ENCODE data around the gene GPR107. TPM values are rescaled to one million over a fixed set of nuclear protein-coding genes. Genes with fewer than 3 reads are reported as not detected.

GPR107 gene
- total and polyA plus RNA-seq, 12 donors: 8.9 to 45.9 (median 30.8) TPM

DNA sequence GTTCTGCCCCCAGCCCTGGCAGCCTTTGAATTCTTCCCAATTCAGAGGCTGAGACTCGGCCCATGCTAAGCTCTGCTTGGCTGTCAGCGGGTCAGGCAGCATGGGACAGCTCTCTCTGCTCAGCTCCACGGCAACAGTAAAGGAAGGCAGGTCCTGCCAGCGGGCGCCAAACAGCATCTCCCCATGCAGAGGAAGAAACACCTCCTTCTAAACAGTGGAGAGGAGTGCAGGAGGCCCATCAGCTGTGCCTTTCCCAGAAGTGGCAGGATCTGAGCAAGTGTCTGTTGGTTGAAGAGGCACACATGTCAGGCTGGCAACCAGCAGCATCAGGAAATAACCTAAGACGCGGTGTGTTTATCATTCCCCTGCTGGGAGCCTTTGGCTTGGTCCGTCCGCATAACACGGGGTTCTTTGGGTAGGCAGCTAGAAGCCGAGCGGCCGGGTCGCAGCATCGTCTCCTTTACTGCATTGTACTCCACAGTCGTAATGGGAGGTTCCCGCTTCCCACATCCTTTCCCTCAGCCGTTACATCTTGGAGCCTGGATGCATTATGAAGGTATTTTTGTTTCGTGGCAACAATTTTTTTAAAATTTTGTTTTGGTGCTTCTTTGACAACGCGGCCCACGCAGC lies 75.8 kb downstream of the GPR107 start:
- intact Hi-C loops (cut with DNase I): no loop called here
- WGBS, 4 donors: 88 to 96% (median 91%) methylated on average over 14 to 22 of the region's 22 CpGs
- DNase-seq: no peak
- peaks cover 0 to 15% of the 10 kb centered on the region in 2 donors for H3K4me1 ChIP-seq (replicated peaks in 1 of 2)
- peaks cover 0 to 25% of the 10 kb centered on the region in 2 donors for H3K36me3 ChIP-seq (replicated peaks in 1 of 2)
- H3K9me3 ChIP-seq (replicated peaks in 1 of 3): no peaks in the 10 kb centered on the region
- no peak for TF ChIP-seq POLR2A (IDR thresholded peaks at IDR 0.05)
- TF ChIP-seq, protein P1, sequence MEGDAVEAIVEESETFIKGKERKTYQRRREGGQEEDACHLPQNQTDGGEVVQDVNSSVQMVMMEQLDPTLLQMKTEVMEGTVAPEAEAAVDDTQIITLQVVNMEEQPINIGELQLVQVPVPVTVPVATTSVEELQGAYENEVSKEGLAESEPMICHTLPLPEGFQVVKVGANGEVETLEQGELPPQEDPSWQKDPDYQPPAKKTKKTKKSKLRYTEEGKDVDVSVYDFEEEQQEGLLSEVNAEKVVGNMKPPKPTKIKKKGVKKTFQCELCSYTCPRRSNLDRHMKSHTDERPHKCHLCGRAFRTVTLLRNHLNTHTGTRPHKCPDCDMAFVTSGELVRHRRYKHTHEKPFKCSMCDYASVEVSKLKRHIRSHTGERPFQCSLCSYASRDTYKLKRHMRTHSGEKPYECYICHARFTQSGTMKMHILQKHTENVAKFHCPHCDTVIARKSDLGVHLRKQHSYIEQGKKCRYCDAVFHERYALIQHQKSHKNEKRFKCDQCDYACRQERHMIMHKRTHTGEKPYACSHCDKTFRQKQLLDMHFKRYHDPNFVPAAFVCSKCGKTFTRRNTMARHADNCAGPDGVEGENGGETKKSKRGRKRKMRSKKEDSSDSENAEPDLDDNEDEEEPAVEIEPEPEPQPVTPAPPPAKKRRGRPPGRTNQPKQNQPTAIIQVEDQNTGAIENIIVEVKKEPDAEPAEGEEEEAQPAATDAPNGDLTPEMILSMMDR (IDR thresholded peaks at IDR 0.05): no peak
- H3K4me3 ChIP-seq: no peak overlapping the region
- peak overlapping the region in 3 of 5 donors; percentile 24 to 83 (median 79) for H3K27ac ChIP-seq
- no peaks in the 10 kb centered on the region for H3K27me3 ChIP-seq

DNA sequence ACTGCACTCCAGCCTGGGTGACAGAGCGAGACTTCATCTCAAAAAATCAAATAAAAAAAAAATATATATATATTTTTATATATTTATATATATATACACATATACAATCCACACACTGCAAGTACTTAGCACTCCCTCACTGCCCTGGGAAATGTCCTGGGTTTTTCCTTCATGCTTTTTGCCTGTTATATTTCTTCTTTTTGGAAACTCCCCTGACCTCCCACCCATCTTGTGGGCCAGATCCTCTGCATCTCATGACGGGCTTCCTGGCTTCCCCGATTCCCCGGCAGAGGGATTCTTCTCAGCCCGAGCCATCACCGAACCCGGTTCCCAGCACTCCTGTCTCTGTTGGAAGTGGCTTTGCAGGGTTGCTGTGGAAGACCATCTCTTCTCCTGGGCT lies 79.0 kb downstream of the GPR107 start:
- Histone ChIP-seq H3K9me3 (replicated peaks in 1 of 3) (no peaks in the 10 kb centered on the region), H3K36me3 (replicated peaks in 1 of 2) (peaks cover 0 to 27% of the 10 kb centered on the region in 2 donors), H3K27ac (no peak overlapping the region), H3K4me1 (replicated peaks in 1 of 2) (peaks cover 0 to 17% of the 10 kb centered on the region in 2 donors), H3K4me3 (no peak overlapping the region), H3K27me3 (no peaks in the 10 kb centered on the region)
- WGBS, 4 donors: 93 to 97% (median 96%) methylated on average over 7 of the region's 7 CpGs
- TF ChIP-seq POLR2A (IDR thresholded peaks at IDR 0.05): no peak
- TF ChIP-seq, protein P1 (IDR thresholded peaks at IDR 0.05): no peak
- DNase-seq: no peak
- intact Hi-C loops (cut with DNase I): no loop called here

DNA sequence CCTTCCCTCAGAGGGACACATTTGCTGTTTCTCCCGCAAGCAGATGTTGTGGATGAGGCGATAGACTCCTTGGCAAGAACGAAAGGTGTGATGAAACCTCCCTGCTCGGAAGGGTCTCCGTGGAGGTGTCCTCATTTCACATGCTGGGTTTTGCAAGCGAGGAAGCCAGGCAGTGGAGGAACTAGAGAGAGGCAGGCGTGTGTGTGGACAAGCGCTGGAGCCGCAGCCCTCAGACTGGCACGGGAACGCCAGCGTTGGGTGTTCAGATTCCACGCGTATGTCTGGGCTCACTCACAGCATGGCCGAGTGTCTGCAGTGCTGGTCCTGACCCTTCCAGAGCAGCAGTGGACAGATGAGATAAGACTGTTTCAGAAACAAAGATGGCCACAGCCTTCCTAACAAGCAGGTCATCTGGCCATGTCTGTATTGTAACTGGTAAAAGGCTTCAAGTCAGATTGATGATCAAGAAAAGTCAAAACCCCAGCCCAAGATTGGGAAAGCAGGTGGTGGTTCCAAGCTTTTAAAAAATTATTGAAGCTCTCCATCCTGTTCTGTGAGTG lies 83.5 kb downstream of the GPR107 start:
- no peak for DNase-seq
- no peak for TF ChIP-seq POLR2A (IDR thresholded peaks at IDR 0.05)
- TF ChIP-seq, protein P1 (IDR thresholded peaks at IDR 0.05): no peak
- Histone ChIP-seq H3K27me3 (no peaks in the 10 kb centered on the region), H3K36me3 (replicated peaks in 1 of 2) (peaks cover 0 to 4% of the 10 kb centered on the region in 2 donors), H3K4me1 (replicated peaks in 1 of 2) (peaks cover 6 to 18% of the 10 kb centered on the region in 2 donors), H3K4me3 (no peak overlapping the region), H3K9me3 (replicated peaks in 1 of 3) (no peaks in the 10 kb centered on the region), H3K27ac (peak overlapping the region in 1 of 5 donors; percentile 88)
- intact Hi-C loops (cut with DNase I): no loop called here
- 89 to 94% (median 94%) methylated on average over 12 to 15 of the region's 15 CpGs for WGBS, 4 donors

DNA sequence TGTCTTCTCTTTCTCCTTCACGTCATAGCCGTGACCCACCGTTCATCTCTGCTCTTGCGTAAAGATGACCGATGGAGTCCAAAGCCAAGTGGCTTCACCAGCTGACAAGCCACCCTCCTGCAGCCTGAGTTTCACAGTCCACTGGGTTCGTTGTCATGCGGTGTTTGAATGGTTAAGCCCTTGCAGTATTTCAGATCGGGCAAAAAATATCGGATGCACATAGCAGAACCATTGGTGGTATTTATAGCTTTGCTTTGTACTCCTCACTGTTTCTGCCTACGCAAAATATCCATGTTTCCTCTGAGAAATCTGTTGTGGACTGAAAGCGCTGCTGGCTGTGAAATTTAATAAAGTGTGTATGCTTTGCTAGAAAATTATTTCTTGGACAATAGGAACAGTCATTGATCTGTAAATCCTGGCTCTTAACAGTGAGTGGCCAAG lies 84.0 kb downstream of the GPR107 start:
- H3K27ac ChIP-seq: peak overlapping the region in 3 of 5 donors; percentile 71 to 88 (median 80)
- TF ChIP-seq, protein P1 (IDR thresholded peaks at IDR 0.05): no peak
- no peak for TF ChIP-seq POLR2A (IDR thresholded peaks at IDR 0.05)
- H3K4me1 ChIP-seq (replicated peaks in 1 of 2): peaks cover 6 to 18% of the 10 kb centered on the region in 2 donors
- no peaks in the 10 kb centered on the region for H3K9me3 ChIP-seq (replicated peaks in 1 of 3)
- no peaks in the 10 kb centered on the region for H3K27me3 ChIP-seq
- intact Hi-C loops (cut with DNase I): no loop called here
- H3K36me3 ChIP-seq (replicated peaks in 1 of 2): peaks cover 0 to 4% of the 10 kb centered on the region in 2 donors
- WGBS, 4 donors: 87 to 94% (median 89%) methylated on average over 11 of the region's 11 CpGs
- no peak for DNase-seq
- H3K4me3 ChIP-seq: no peak overlapping the region
